WTC11 (cell line): Measurements from ENCODE around the gene CLMN.

Source experiments
- CTCF ChIP-seq: fragments of 200-600 bp; IDR thresholded peaks from 2 replicates; pipeline ENCODE4 v1.8.0; 2022; ENCODE audit warnings: antibody characterized with exemption
- FOXJ3 ChIP-seq: sonication (generic); formaldehyde crosslinking; IDR thresholded peaks from 2 replicates; pipeline ENCODE4 v1.9.0; 2021; ENCODE audit warnings: missing genetic modification reagents, mild to moderate bottlenecking, borderline replicate concordance
- FOXP4 ChIP-seq: sonication (generic); formaldehyde crosslinking; IDR thresholded peaks from 2 replicates; pipeline ENCODE4 v1.8.0; 2022; ENCODE audit warnings: mild to moderate bottlenecking, missing genetic modification reagents
- GTF2I ChIP-seq: fragments of 250-450 bp; sonication (Bioruptor Pico); conservative IDR thresholded peaks from 2 replicates; pipeline ENCODE4 v1.4.0; 2021; ENCODE audit warnings: mild to moderate bottlenecking
- JAZF1 ChIP-seq: fragments of 250-450 bp; sonication (Bioruptor Pico); IDR thresholded peaks from 2 replicates; pipeline ENCODE4 v1.9.0; 2021; ENCODE audit warnings: moderate library complexity, mild to moderate bottlenecking, inconsistent platforms
- MAX ChIP-seq: sonication (generic); formaldehyde crosslinking; IDR thresholded peaks from 2 replicates; pipeline ENCODE4 v1.8.0; 2022; ENCODE audit warnings: mild to moderate bottlenecking, missing genetic modification reagents
- SMAD4 ChIP-seq: sonication (generic); formaldehyde crosslinking; IDR thresholded peaks from 2 replicates; pipeline ENCODE4 v1.8.0; 2022; ENCODE audit warnings: mild to moderate bottlenecking, missing genetic modification reagents

- no peak for TF ChIP-seq CTCF
- no peak for TF ChIP-seq SMAD4
- TF ChIP-seq FOXP4, result no peak
- TF ChIP-seq MAX (CRISPR knock-in tag), result no peak
- TF ChIP-seq GTF2I (CRISPR knock-in tag), result no peak
- TF ChIP-seq FOXJ3, result no peak
- TF ChIP-seq JAZF1 (CRISPR knock-in tag), result no peak
Measured at GRCh38 chr14:95226801-95227200, 92.9 kb downstream of the CLMN start.
